ENCODE measurements around the gene SGIP1.

- no peak for TF ChIP-seq CTCF (IDR thresholded peaks at IDR 0.05)
- no peak for TF ChIP-seq POLR2A (IDR thresholded peaks at IDR 0.05)
Measured at GRCh38 chr1:66626261-66626660, 92.3 kb downstream of the SGIP1 start.
